Urothelium cell line (cell line): ENCODE data around the gene NHLRC2.
A peak's percentile ranks its signal among the peaks of the same experiment; 100 is the strongest.

ENCODE experiments used
- DNase-seq: peaks from one replicate; pipeline ENCODE4 v3.0.0; 2011; ENCODE audit warnings: low spot score, mixed read lengths
- FAIRE-seq: peaks from 2 replicates; lab custom pipeline; 2011; peaks lifted over from hg19 to GRCh38; lab: Jason Lieb, UNC

Gene NHLRC2

DNA sequence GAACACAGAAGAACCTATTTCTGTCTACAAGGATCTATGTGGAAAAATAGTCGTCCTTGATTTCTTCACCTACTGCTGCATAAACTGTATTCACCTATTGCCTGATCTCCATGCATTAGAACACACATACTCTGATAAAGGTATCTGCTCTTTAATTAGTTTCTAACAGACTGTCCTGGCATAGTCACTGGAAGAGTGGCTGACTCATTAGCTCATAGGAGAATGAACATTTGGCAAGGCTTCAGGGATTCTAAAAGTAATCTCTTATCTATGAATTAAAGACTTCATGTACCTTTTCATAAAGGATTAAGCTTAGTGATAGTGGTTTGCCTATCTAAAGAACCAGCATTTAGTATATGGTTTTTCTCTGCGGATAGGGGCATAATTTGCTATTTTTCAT is 4.1 kb downstream of the NHLRC2 start:
- DNase-seq (no peak), FAIRE-seq (no peak)

DNA sequence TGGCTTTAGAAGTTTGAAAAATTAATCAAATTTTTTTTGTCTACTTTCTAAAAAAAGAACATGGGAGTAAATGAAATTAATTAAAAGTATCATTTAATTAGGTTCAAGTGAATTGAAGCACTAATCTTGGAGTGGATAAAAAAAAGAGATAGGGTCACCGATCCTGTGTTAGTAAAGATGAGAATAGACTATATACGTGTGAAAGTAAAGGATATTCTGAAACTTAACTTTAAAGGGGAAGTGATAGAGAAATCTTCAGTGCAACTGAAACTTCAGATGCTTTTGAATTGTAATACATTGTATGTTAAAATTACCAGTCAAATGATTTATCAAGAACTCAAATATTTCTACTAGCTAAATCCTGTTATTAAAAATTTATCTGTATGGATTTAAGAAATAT is 4.8 kb downstream of the NHLRC2 start:
- DNase-seq (no peak), FAIRE-seq (no peak)

DNA sequence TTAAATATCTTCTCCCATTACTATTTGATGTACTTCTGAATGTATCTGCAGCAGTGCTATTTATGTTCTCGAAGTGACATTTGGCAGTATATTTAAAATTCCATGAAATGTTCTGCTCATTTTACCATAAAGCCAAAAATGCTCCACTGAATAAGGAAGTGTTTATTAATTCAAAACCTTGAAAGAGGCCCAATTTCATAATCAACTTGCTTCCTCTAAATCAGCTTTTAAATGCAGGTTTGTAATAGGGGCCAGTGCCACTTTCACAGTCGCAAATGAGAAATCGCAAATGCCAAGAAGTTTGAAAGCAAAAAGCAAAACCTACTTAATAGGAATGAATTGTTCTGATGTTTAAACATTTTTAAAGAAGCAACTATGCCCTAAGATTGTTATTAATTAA is 11.4 kb downstream of the NHLRC2 start:
- DNase-seq: no peak
- no peak for FAIRE-seq

DNA sequence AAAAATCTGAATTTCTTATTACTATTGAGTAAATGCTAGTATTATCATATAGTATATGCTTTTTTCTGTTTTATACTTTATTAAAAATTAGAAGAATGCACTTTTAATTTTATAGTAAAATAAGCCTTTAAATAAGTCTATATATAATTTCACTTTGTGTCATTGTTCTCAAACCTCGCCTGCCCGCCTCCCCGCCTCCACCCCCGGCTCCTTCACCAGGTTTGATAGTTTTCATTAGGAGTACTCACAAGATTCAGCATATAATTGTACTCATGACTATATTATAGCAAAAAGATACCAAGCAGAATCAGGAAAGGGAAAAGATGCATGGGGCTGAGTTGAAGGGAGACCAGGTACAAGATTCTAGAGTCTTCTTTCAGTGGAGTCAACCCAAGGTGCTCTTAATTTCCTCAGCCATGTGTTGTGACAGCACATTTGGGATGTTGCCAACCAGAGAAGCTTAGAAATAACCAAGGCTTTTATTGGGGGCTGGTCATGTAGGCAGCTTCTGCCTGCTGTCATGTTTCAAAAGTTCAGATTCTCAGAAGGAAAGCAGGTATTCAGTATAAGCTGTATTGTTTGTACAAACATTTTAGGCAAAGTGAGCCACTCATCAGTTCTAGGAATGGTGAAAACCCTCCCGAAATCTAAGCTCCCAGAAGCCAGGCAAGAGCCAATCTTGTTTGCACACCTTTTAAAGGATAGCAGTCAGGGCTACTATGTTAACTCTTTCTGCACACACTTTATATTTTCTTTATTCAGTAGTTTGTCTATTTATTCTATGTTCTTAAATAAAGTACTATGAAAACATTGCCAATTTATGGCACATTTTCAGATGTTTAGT is 12.3 kb downstream of the NHLRC2 start:
- FAIRE-seq (no peak), DNase-seq (no peak)

DNA sequence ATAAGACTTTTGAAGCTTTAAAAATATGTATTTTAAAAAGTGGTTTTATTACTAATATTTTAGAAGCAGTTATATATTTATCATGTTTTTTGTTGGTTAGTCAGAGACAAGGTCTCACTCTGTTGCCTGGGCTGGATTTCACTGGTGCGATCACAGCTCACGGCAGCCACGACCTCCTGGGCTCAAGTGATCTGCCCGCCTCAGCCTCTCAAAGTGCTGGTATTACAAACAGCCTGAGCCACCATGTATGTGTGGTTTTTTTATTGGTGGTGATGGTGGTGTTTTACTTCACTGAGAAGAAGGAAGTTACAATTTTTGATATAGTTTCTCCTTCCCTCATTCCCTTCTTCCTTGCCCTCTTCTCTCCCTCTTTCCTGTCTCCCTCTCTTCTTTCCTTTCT is 13.4 kb downstream of the NHLRC2 start:
- FAIRE-seq (no peak), DNase-seq (no peak)

DNA sequence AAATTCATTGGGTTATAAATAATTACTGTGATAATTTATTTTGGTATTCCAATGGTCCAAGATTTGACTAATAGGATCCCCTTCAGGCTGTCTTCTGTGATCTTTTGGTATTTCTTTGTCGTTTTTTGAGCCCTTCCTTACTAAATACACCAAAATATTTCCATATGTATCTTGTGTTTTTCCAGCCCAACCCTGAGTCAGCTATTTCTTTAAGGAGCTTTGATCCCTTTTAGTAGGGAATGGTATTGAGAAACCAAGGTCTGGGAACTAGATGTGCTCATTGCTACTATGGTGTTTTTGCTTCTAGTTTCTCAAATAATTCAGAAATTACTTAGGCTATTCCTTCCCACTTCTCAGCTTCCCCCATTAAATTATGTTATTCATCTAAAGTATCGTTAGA is 15.3 kb downstream of the NHLRC2 start:
- FAIRE-seq (no peak), DNase-seq (no peak)

DNA sequence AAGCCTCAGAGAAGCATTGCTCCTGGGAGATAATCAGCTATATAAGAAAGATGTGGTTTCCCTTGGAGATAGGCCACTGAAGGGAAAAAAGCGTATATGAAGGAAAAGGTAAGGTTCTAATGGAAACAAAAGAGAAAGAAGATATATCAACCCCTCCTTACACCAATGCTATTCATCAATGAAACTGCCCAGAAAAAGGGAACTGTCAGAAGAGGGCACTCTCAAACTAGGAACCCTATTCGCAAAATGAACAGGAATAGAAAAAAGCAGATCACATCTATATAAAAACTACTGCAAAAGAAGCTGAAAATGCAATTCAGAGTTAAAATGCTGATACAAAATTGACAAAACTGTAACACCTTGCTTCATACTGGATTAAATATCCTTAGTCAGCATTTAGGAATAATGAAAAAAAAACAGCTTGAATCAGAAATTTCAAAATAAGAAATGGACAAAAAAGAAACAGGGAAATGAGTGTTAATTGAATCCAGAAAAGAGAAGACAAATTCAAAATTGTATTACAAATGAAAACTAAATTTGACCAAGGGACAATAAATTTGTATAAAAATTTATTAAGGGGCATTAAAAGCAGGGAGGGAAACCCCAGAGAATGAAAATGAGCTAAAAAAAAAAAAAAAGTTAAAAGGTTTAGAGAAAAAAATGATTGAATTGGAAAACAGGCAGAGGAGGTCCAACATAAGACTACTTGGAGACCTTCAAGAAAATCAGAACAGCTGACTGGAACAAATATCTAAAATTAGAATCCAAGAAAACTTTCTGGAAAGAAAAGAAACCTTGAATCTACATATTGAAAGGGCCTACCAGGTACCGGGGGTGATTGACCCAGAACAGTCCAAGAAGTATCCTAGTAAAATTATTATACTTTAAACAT is 17.9 kb downstream of the NHLRC2 start:
- FAIRE-seq: no peak
- DNase-seq: no peak

DNA sequence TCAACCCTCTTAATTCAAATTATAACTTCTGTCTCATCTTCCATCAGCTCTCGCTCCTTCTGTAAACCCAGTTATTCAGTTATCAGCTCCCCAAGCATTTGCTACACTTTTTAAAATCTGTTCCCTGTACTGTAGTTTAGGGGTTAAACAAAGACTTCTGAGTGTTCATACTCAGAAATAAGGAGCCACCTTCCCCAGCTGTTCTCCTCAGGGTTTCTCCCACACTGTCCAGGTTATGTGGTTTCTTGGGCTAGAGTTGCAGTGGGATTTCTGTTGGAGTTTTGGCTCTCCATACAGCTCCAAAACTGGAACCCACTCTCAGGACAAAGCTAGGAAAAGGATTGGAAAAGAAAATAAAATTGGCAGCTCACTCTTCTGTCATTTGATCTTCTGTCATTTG is 20.8 kb downstream of the NHLRC2 start:
- FAIRE-seq: no peak
- DNase-seq: no peak

DNA sequence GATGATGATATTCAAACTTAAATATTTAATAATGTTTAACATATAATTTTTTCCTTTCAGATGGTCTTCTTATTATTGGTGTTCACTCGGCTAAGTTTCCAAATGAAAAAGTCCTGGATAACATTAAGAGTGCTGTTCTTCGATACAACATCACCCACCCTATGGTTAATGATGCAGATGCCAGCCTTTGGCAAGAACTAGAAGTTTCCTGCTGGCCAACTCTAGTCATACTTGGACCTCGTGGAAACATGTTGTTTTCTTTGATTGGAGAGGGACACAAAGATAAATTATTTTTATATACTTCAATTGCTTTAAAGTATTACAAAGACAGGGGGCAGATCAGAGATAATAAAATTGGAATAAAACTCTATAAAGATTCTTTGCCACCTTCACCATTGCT is 22.0 kb downstream of the NHLRC2 start:
- FAIRE-seq (no peak), DNase-seq (no peak)

DNA sequence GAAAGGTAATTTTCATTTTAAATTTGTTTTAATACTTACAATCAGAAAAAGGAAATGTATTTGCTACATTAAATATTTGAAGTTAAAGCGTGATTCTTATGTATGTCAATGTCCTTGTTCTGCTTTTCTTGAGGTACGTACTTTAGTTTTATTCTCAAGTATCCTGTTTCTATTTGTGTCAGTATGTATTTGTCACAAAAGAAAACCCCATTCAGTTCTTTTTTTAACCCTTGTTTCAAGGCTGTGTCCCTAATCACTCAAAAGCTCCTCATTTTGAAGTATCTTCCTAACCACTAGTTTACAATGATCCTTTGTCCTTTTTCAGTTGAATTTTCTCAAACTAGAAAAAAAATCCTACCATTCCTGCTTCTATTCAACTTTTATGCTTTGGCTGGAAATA is 25.2 kb downstream of the NHLRC2 start:
- DNase-seq (no peak), FAIRE-seq (no peak)

DNA sequence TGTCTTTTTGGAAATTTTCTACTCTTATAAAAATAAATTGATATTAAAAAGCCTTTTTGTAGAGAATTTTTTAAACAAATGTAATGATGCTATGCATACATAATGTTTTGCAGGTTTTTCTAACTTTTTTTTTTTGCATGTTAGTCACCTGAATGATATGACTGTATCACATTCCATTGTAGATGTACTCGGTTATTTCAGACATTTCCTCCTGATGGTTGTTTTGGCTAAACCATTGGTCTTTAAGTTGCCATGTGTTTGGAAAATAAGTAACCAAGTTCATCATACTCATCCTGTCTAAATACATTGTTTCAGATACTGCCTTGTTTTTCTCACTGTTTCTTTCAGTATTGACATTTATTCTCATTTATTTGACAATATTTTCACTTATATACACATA is 25.8 kb downstream of the NHLRC2 start:
- DNase-seq: no peak
- FAIRE-seq: no peak

DNA sequence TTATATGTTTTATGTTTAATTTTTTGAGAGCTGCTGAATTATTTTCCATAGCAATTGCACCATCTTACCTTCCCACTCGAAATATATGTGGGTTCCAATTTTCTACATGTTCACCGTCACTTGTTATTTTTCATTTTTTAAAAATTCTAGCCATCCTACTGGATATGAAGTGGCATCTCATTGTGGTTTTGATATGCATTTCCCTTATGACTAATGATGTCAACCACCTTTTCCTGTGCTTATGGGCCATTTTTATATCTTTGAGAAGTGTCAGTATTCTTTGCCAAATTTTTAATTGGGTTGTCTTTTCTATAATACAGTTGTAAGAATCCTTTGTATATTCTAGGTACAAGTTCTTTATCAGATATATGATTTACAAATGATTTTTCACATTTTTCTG is 27.8 kb downstream of the NHLRC2 start:
- FAIRE-seq (no peak), DNase-seq (no peak)

DNA sequence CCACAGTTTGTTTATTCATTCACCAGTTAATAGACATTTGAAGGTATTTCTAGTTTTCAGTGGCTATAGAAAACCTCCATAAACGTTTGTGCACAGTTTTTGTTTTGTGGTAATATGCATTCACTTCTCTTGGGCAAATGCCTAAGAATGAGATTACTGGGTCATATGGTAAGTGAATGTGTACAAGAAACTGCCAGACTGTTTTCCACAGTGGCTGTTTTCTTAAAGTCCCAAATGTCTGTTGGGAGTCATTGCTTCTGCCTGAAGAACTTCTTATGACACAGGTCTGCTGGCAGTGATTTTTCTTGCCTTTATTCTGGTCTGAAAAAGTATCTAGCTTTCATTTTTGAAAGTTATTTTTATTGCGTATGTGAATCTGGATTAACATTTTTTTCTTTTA is 35.5 kb downstream of the NHLRC2 start:
- DNase-seq: no peak
- FAIRE-seq: no peak

DNA sequence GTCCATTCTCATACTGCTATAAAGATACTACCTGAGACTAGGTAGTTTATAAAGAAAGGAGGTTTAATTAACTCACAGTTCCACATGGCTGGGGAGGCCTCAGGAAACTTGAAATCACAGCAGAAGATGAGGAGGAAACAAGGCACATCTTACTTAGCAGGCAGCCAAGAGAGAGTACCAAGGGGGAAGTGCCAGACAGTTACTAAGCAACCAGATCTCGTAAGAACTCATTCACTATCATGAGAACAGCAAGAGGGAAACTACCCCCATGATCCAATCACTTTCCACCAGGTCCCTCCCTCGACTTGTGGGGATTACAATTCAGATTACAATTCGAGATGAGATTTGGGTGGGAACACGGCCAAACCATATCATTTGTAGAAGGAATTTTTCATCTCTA is 36.3 kb downstream of the NHLRC2 start:
- DNase-seq (no peak), FAIRE-seq (no peak)

DNA sequence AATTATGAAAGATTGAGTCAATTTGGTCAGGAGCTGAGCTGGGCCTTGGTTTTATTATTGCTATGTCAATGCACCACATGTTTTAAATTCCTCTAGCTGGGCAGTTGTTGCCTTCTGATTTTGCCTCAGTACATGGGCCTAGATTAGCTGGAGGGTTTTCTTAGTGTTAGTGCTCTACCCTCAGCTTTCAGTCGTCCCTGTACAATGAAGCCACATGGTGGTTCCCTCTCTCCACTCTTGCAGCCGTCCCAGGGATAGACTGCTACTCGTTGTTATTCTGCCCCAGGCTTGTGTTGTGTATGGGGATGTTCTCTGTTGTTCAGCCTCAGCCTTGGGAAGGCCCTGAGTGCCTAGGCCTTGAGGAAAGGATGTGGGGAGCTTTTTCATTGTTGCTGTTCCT is 37.0 kb downstream of the NHLRC2 start:
- no peak for DNase-seq
- no peak for FAIRE-seq

DNA sequence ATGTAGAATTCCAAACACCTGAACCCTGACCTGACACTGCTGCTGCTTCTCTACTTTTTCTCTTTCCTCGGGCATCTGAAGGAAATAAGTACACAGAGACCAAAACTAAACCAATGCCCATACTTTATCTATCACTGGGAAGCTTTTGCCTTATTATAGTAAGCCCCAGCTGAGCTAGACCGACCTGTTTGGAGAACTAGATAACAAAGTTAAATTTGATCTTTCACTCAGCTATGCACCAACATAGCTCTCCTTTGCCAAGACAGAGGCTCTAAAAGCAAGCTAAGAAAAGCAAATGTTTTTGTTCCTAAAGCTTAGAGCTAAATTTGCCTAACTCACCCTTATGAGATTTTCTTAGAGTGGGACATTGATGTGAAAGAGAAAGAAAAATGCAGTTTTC is 39.1 kb downstream of the NHLRC2 start:
- no peak for FAIRE-seq

DNA sequence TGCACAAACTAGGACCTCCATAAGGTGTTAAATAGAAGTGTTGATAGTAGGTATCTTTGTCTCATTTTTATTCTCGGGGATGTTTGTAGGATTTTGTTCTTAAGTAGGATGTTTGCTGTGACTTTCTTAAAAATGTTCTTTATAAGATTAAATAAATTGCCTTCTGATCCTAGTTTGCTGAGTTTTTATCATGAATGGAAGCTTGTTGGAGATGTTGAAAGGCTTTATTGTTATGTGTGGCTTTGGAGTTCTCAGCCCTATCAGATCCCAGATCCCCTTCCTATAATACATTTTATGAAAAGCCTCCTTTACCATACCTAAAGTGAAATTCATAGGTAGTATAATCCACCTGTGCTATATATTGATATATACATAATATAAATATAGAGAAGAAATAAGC is 40.1 kb downstream of the NHLRC2 start:
- no peak for FAIRE-seq
- DNase-seq: no peak

More for the DNA sequence above, 39.1 kb downstream of the NHLRC2 start:
- DNase-seq: no peak

DNA sequence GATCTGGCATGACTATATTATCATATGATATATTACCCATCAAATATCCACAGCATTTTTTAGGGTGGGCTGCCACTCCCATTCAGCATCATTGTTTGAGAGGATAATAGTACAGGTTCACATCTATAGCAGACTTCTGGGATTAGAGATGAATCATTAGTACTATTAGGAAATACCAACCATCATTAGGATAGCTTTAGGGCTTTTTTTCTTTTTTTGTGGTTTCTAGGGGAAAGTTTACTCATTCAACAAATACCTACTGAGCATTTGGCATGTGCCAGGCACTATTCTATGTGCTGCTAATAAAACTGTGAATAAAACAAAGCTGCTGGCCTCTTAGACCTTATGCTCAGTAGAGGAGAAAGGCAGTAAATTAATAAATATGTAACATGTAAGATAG is 40.6 kb downstream of the NHLRC2 start:
- DNase-seq: peak; percentile 6

DNA sequence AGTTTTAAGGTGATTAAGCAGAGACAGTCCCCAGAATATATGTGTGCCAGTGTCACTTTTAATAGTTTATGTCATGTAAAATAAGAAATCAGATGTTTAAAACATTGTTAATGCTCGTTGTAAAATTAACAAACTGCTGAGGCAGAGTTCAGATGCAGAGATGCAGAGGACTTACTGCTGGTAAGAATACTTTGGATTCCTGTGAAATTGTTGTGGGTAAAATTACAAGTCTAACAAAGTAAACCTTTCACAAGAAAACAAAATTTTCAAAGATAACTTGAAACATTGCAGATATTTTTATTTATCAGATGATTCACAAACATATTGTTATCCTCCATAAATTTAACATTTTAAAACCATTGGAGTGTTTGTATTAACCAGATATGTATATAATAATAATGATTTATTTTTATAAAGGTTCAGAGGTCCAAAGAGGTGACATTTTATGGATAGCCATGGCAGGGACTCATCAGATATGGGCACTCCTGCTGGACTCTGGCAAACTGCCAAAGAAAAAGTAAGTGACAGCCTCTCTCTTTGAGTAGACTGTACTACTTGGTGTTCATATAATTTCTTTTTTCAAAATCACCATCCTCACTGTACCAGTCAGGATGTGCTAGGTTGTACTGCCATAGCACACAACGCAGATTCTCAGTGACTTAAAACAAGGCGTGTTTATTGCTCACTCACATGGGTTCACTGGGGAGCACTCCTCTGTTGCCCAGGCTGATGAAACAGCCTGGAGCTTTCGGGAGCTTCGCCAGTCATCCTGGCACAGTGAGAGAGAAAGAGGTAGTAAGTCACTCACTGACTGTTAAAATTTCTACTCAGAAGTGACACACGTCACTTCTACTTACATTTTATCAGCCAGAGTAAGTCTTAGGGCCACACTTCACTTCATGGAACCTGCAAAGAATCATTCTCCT is 43.5 kb downstream of the NHLRC2 start:
- DNase-seq: no peak
- FAIRE-seq: no peak

More for the DNA sequence above, 40.6 kb downstream of the NHLRC2 start:
- no peak for FAIRE-seq

DNA sequence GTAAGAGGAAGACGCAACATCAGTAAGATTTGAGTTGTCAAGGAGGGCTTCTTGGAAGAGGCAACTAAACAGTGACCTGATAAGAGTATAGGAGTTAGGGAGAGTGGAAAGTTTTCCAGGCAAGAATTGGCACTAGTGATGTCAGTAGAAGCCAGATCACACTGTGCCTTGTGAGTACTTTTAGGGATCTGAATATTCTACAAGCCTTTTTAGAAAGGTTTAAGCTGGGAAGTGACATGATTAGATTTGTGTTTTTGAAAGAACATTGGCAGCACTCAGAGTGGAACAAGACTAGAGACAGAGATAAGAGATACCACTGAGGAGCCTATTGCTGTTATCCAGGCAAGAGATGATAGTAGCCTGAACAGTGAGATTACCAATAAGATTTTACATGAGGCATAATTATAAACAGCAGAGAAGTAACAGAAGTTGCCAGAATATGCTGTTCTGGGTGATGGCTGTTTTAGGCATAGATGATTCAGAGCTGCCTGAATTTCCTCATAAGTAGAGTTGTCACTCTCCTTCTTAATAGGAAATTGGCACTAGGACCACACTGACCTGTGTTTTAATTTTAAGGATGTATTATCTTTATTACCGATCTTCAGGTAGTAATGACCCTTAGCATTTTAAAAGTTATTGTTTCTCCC is 45.6 kb downstream of the NHLRC2 start:
- no peak for FAIRE-seq

DNA sequence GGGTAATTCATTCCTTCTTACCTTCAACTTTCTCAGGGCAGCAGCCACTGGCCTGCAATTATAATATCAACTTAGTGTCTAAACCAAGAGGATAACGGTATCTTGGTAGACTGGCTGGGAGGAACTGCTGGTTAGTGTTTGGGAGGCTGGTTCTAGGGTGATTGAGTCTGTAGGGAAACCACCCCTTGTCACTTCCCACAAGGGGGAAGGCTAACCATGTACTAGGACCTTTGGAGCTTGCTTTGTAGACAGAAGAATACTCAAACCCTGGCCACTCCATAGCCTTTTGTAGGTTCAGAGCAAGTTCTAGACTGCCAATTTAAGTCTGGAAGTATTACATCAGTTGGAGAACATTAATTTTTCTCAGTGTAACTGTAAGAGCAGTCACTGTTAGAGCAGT is 51.3 kb downstream of the NHLRC2 start:
- FAIRE-seq (no peak), DNase-seq (no peak)

More for the DNA sequence above, 45.6 kb downstream of the NHLRC2 start:
- DNase-seq: no peak
